GM12892 (cell line): ENCODE data around the gene EFEMP2.

Source experiments
- POLR2A ChIP-seq: IDR thresholded peaks from 2 replicates; pipeline ENCODE4 v1.6.1; 2011; ENCODE audit warnings: low read depth, low read length, control low read depth
- POLR2AphosphoS5 ChIP-seq: IDR thresholded peaks from 2 replicates; pipeline ENCODE4 v1.6.1; 2011; ENCODE audit warnings: low read depth, low read length, control low read depth
- TAF1 ChIP-seq: IDR thresholded peaks from 2 replicates; pipeline ENCODE4 v1.6.1; 2011; ENCODE audit warnings: low read depth, mild to moderate bottlenecking, control low read depth, low read length, borderline replicate concordance

DNA sequence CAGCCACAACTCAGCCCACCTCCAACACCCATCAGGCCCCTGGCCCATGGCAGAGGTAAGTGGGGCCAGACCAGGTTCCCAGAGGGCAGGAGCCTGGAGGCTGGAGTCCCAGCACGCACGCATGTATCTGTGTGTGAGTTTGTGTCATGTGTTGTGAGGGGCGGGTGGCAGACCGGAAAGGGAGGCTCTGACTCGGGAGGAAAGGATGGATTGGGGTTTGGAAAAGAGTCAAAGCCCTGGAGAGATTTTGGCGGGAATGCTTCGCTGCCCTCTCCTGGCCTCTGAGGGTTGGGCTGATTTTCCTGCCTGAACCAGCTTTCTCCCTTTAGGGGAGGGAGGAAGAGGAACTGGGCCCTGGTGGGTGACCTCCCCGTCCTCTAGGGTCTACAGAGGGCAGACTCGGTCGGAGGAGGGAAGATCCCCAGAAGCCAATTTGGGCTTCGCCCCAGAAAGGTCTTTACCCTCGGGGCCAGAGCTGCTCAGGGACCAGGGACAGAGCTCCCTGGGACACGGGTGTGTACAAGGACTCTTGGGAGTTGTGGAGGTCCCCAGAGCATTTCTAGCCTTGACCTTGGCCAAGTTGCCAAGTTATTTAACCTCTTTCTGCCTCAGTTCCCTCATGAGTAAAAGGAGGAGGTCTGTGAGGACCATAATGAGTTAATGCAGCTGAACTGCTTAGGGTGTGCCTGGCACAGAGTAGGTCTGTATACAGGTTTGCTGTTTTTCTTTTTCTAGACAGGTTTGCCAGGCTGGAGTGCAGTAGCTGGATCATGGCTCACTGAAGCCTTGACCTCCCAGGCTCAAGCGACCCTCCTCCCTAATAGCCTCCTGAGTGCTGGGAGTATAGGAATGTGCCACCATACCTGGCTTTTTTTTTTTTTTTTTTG is 39.3 kb upstream of the EFEMP2 start:
- no peak for TF ChIP-seq POLR2AphosphoS5
- TF ChIP-seq POLR2A: no peak
- no peak for TF ChIP-seq TAF1
